ENCODE data around the gene HOXC10.

Gene HOXC10

GRCh38 chr12:53971686-53972085 is 13.3 kb upstream of the HOXC10 start:
- no peak for DNase-seq (ENCODE audit: low spot score)
- H3K27ac ChIP-seq, result no peak overlapping the region
- H3K4me3 ChIP-seq, result no peak overlapping the region
- no peak for TF ChIP-seq CTCF (IDR thresholded peaks at IDR 0.05)

GRCh38 chr12:53972152-53972702 is 12.7 kb upstream of the HOXC10 start:
- no peak for TF ChIP-seq CTCF (IDR thresholded peaks at IDR 0.05)
- Histone ChIP-seq H3K27ac (no peak overlapping the region), H3K4me3 (no peak overlapping the region)
- DNase-seq (ENCODE audit: low spot score), result no peak

DNA sequence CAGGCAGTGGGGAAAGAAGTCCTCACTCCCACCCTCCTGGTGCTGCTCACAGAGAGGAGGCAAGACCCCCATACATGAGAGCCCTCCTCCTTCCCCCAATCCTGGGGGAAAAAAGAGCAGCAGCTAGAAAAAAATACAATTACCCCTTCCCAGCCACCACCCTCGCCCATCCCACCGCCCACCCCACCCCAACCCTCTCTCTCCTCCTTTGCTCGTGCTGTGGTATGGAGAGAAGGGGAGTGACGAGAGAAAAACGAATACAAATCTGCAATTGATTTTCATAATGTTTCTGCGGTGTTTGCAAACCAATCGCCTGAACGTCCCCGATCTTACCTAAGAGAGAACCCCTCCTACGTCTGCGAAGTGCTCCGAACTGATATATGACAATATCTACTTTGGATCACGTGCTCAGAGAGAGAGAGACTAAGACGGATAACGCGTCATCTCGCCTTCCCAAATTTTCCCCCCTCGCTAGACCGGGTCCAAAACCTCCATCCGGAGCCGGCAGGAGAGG is 12.2 kb upstream of the HOXC10 start, which contains the start of gene HOXC11:
Gene HOXC11 (plus strand): TSS at position 405 of the 514 bp plus-strand sequence. CDS start 116 bp downstream, outside the sequence.
- Histone ChIP-seq H3K4me3 (peak within 1 kb of the TSS; percentile 63), H3K27ac (no peak within 1 kb of the TSS)
- TF ChIP-seq CTCF (IDR thresholded peaks at IDR 0.05), result no peak
- DNase-seq (ENCODE audit: low spot score), result no peak

DNA sequence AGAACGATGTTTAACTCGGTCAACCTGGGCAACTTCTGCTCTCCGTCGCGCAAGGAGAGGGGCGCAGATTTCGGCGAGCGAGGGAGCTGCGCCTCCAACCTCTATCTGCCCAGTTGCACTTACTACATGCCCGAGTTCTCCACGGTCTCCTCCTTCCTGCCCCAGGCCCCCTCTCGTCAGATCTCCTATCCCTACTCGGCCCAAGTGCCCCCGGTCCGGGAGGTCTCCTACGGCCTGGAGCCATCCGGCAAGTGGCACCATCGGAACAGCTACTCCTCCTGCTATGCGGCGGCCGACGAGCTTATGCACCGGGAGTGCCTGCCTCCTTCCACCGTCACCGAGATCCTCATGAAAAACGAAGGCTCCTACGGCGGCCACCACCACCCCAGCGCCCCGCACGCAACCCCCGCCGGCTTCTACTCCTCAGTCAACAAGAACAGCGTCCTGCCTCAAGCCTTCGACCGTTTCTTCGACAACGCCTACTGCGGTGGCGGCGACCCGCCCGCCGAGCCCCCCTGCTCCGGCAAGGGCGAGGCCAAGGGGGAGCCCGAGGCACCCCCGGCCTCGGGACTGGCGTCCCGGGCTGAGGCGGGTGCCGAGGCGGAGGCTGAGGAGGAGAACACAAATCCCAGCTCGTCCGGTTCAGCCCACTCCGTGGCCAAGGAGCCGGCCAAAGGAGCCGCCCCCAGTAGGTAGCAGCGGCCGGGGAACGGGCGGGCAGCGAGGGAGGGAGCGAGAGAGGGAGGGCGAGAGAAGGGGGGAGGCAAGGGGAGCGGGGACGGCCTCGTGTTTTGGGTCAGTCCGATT is 11.5 kb upstream of the HOXC10 start:
- H3K4me3 ChIP-seq, result peak overlapping the region; percentile 63
- no peak for DNase-seq (ENCODE audit: low spot score)
- no peak overlapping the region for H3K27ac ChIP-seq
- TF ChIP-seq CTCF (IDR thresholded peaks at IDR 0.05), result no peak

DNA sequence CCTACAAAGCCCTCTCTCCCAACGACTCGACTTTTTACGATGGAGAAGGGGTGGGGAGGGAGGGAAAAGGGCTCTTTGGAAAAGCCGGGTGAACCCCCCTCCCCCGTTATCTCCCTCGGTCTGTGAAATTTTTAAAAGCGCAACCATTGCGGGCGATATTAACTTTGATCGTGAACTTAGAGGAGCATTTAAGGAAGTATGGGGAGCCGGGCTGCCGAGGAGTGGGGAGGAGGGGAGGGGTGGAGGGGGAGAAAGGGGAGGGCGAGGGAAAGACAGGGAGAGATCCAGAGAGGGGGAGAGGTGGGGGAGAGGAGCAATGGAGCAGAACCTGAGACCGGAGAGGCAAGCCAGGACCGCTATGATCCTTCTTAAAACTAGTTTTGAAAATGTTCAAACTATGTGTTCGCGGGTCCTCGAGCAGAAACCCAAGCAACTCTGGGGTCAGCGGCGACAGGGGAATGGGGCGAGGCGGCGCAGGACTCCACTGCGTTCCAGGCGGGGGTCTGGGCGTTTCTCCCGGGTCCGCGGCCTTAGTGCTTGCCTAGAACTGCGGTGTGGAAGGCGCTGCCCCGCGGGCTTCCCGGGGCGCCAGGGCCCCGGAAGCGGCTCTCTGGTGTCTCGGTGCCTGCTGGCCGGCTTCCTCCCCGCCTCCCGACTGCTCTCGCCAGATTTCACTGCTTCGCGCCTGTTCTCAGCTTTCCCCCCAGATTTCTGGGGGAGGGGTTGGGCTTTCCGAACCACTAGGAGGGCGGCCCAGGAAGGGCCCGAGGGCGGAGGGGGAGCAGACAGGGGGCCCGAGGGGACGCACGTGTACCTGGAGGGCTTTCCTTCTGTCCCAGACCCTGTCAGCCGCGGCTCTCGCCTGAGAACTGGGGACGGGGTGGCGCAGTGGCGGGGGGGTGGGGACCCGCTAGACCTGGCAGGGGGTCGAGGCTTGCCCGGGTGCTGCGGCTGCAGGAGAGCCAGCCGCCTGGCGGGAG is 10.6 kb upstream of the HOXC10 start, which contains the start of gene HOTAIR:
Gene HOTAIR (minus strand): TSS at position 871 of the 980 bp plus-strand sequence.
- H3K27ac ChIP-seq, result no peak within 1 kb of the TSS
- H3K4me3 ChIP-seq, result peak within 1 kb of the TSS; percentile 63
- DNase-seq (ENCODE audit: low spot score), result no peak
- no peak for TF ChIP-seq CTCF (IDR thresholded peaks at IDR 0.05)

DNA sequence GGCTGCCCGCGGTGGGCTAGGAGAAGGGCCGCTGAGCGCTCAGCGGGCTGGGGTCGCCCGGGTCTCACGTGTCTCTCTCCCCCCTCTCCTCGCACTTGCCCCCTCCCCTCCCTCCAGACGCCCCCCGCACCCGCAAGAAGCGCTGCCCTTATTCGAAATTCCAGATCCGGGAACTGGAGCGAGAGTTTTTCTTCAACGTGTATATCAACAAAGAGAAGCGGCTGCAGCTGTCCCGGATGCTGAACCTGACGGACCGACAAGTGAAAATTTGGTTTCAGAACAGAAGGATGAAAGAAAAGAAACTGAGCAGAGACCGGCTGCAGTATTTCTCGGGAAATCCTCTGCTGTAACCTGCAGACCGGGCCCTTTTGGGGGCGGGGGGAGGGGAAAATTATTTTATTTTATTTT is 9.9 kb upstream of the HOXC10 start:
- TF ChIP-seq CTCF (IDR thresholded peaks at IDR 0.05), result no peak
- DNase-seq (ENCODE audit: low spot score), result no peak
- peak overlapping the region; percentile 63 for H3K4me3 ChIP-seq
- H3K27ac ChIP-seq, result no peak overlapping the region

Measured in coronary artery (tissue), 2 donors.